ENCODE measurements around the gene PACRG.

Gene PACRG

GRCh38 chr6:163348789-163349680 lies 621.3 kb downstream of the PACRG start:
- intact Hi-C loops (cut with DNase I): loop anchor here (5.0 kb wide), 1 partner anchor 157 kb away; no protein-coding TSS in a partner anchor
- peak; percentile 81 to 98 (median 94) for DNase-seq

- intact Hi-C loops (cut with DNase I): loop anchor here (5.0 kb wide), 2 partner anchors 63 to 157 kb away; partner anchors contain the start of gene QKI
- no peak for DNase-seq
These were observed 621.9 kb downstream of the PACRG start for GRCh38 chr6:163349696-163350095.

- intact Hi-C loops (cut with DNase I): loop anchor here (5.0 kb wide), 1 partner anchor 61 kb away; the partner anchor contains the start of gene QKI
- no peak for DNase-seq
These were observed 623.2 kb downstream of the PACRG start for GRCh38 chr6:163351013-163351412.

DNA sequence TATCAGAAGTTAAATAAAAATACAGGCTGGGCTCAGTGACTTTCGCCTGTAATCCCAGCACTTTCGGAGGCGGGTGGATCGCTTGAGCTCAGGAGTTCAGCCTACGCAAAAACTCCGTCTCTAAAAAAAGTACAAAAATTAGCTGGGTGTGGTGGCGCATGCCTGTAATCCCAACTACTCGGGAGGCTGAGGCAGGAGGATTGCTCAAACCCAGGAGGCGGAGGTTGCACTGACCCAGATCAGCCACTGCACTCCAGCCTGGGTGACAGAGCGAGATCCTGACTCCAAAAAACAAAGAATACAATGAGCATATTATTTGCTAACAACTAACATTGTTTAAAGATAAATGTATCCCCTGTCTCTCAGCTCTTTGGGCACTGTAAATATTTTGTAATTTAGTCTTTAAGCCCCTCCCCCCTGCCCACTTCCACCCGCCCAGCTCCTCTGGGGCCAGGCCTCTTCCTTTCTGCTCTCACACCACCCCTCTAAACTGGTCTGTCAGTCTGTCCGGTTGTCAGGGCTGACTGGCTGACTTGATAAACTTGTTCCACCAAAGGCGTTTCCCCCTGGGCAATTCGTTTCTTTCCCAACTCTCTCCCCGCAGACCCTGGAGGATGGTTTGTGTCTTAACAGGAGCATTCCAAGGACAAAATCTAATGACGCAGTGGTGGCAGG lies 624.4 kb downstream of the PACRG start:
- peak in 36 of 42 donors; percentile 42 to 82 (median 67) for DNase-seq
- intact Hi-C loops (cut with DNase I): loop anchor here (5.0 kb wide), 1 partner anchor 60 kb away; the partner anchor contains the start of gene QKI

DNA sequence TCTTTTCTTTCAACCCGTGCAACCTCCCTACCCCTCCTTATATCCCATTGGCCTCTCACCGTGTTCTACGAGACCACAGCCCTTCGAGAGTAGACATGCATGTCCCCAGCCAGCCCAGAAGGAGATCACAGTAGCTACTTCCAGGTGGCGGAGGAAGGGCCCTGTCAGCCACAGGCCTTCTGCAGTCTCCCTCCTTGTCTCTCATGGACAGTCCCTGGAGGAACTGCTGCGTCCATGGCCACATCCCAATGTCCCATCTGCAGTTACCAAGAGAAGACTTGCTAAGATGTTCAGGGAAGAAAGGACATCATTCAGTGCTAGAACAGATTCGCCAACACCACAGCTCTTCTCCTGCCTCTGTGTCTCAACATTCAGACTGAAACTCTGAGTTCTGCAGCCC lies 625.2 kb downstream of the PACRG start:
- no peak for DNase-seq
- intact Hi-C loops (cut with DNase I): loop anchor here (5.0 kb wide), 1 partner anchor 59 kb away; the partner anchor contains the start of gene QKI

DNA sequence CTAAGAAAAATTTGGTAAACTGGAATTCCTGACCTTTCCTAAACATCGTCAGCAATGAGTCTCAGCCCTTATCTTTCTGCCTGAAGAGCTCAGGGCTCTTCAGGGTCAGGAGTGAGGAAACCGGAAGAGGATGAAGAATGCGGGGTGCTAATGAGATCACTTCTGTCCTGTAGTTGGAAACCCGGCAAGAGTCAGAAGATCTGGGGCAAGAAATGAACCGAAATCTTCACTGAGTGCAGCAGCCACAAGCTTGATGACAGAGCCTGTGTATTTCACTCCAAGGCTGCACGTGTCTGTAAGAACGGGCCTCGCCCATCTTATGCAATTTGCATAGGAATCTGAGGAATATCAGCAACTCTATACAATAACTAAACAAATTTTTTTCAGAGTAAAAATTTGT lies 626.3 kb downstream of the PACRG start:
- intact Hi-C loops (cut with DNase I): loop anchor here (5.0 kb wide), 1 partner anchor 58 kb away; the partner anchor contains the start of gene QKI
- DNase-seq: no peak

GRCh38 chr6:163354761-163355425 lies 627.1 kb downstream of the PACRG start:
- intact Hi-C loops (cut with DNase I): loop anchor here (5.0 kb wide), 2 partner anchors 42 to 57 kb away; partner anchors contain the start of gene QKI
- DNase-seq: peak in 29 of 42 donors; percentile 27 to 81 (median 53)

GRCh38 chr6:163355426-163355991 lies 627.7 kb downstream of the PACRG start:
- intact Hi-C loops (cut with DNase I): loop anchor here (5.0 kb wide), 1 partner anchor 42 kb away; no protein-coding TSS in a partner anchor
- DNase-seq: peak in 41 of 42 donors; percentile 43 to 90 (median 75)

GRCh38 chr6:163356324-163356723 lies 628.5 kb downstream of the PACRG start:
- DNase-seq: peak; percentile 60 to 91 (median 81)
- intact Hi-C loops (cut with DNase I): loop anchor here (5.0 kb wide), 1 partner anchor 41 kb away; no protein-coding TSS in a partner anchor

DNA sequence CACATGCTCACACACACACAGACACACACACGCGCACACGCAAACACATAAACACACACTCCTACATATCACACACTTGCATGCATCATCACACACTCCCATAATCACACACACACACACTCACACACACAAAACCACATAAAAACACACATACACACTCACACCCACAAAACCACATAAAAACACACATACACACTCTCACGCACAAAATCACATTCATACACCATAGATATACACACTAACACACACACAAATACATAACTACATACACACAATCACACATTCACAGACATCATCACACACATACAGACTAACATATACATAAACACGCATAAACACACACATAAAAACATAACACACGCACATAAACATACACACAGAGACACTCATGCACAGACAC lies 629.0 kb downstream of the PACRG start:
- intact Hi-C loops (cut with DNase I): loop anchor here (5.0 kb wide), 1 partner anchor 41 kb away; no protein-coding TSS in a partner anchor
- no peak for DNase-seq

DNA sequence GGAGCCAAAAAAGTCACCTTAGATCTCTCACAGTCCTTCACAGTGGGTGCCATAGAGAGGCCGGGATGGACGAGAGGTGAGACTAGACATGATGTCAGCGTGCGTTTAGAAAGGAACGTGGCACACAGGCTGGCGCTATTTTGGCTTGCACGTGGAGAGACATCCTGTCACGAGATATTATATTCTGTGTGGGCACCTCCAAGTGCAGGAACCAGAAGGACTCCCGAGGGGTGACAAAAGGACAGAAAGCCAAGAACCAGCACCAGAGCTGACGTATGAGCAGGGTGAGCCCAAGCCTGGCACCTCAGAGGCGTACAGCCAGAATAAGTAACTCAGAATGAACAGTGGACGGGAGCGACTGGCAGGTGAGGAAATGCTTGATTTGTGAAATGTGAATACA lies 636.9 kb downstream of the PACRG start:
- no peak for DNase-seq
- intact Hi-C loops (cut with DNase I): no loop called here
